Measurements from ENCODE around the gene MXD1.

The MXD1 gene

GRCh38 chr2:69952336-69953115 lies 37.6 kb downstream of the MXD1 start:
- no peak for DNase-seq (ENCODE audit: low spot score)

- DNase-seq (ENCODE audit: low spot score): no peak
Measured at GRCh38 chr2:69954084-69954483, 39.2 kb downstream of the MXD1 start.

GRCh38 chr2:69955029-69955428 lies 40.1 kb downstream of the MXD1 start:
- DNase-seq (ENCODE audit: low spot score): no peak

GRCh38 chr2:69956475-69956979 lies 41.6 kb downstream of the MXD1 start:
- no peak for DNase-seq (ENCODE audit: low spot score)

- no peak for DNase-seq (ENCODE audit: low spot score)
Measured at GRCh38 chr2:69957965-69958364, 43.1 kb downstream of the MXD1 start.

- DNase-seq (ENCODE audit: low spot score): no peak
Measured at GRCh38 chr2:69958480-69958879, 43.6 kb downstream of the MXD1 start.

- DNase-seq (ENCODE audit: low spot score): no peak
Measured at GRCh38 chr2:69959425-69959824, 44.5 kb downstream of the MXD1 start.

GRCh38 chr2:69960821-69961220 lies 45.9 kb downstream of the MXD1 start:
- no peak for DNase-seq (ENCODE audit: low spot score)

- DNase-seq (ENCODE audit: low spot score): no peak
Measured at GRCh38 chr2:69961496-69961895, 46.6 kb downstream of the MXD1 start, which contains the start of gene ASPRV1. Gene ASPRV1 (minus strand): TSS chr2:69961631. CDS start chr2:69961436, 195 bp downstream.

GRCh38 chr2:69962986-69963730 lies 48.2 kb downstream of the MXD1 start:
- DNase-seq (ENCODE audit: low spot score): no peak

- DNase-seq (ENCODE audit: low spot score): no peak
Measured at GRCh38 chr2:69964353-69964841, 49.5 kb downstream of the MXD1 start.

GRCh38 chr2:69965756-69966445 lies 51.0 kb downstream of the MXD1 start:
- no peak for DNase-seq (ENCODE audit: low spot score)

GRCh38 chr2:69966496-69966895 lies 51.6 kb downstream of the MXD1 start:
- no peak for DNase-seq (ENCODE audit: low spot score)

GRCh38 chr2:69968609-69969008 lies 53.7 kb downstream of the MXD1 start:
- no peak for DNase-seq (ENCODE audit: low spot score)

- DNase-seq (ENCODE audit: low spot score): no peak
Measured at GRCh38 chr2:69969126-69969983, 54.4 kb downstream of the MXD1 start.

GRCh38 chr2:69969991-69970390 lies 55.1 kb downstream of the MXD1 start:
- no peak for DNase-seq (ENCODE audit: low spot score)

GRCh38 chr2:69972822-69973221 lies 57.9 kb downstream of the MXD1 start:
- no peak for DNase-seq (ENCODE audit: low spot score)

GRCh38 chr2:69973335-69973735 lies 58.4 kb downstream of the MXD1 start:
- no peak for DNase-seq (ENCODE audit: low spot score)

GRCh38 chr2:69975136-69975852 lies 60.4 kb downstream of the MXD1 start:
- no peak for DNase-seq (ENCODE audit: low spot score)

- DNase-seq (ENCODE audit: low spot score): no peak
Measured at GRCh38 chr2:69975853-69976462, 61.0 kb downstream of the MXD1 start.

Data from activated CD4-positive, alpha-beta T cell treated with anti-CD3 and anti-CD28 coated beads, Interleukin-2, Interleukin-4, amounts not matched to agents 100 ng/mL and 50 ng/mL, durations not matched to agents 16 hours and 8 hours (primary cell).